Kidney (tissue), 14 donors: ENCODE results near the gene FBXW4. TPM values are rescaled to one million over a fixed set of nuclear protein-coding genes. Genes with fewer than 3 reads are reported as not detected.

ENCODE experiments used
- DNase-seq, 5 donors: peaks; one replicate each; pipeline ENCODE4 v3.0.0-alpha.2; 2013 to 2020
- FAIRE-seq: peaks from 2 replicates; lab custom pipeline; 2012; peaks lifted over from hg19 to GRCh38; lab: Jason Lieb, UNC
- H3K27ac ChIP-seq, 2 donors: one replicate each; pipeline ENCODE4 v1.7.0; 2013; ENCODE audit warnings: low read depth in 2 of 2, low read length in 2 of 2, inconsistent platforms in 1 of 2
- H3K27me3 ChIP-seq: one replicate; pipeline ENCODE4 v1.7.1; 2013; ENCODE audit warnings: low read length, inconsistent platforms; ENCODE audit not compliant: control insufficient read depth, insufficient read depth
- H3K36me3 ChIP-seq, 3 donors: one replicate each; pipeline versions ENCODE4 v1.7.0 to v1.7.1; 2013; ENCODE audit warnings: low read length in 3 of 3, control low read depth in 1 of 3, inconsistent platforms in 1 of 3; ENCODE audit not compliant: insufficient read depth in 3 of 3, control insufficient read depth in 2 of 3
- H3K4me1 ChIP-seq, 3 donors: one replicate each; pipeline versions ENCODE4 v1.7.0 to v1.7.1; 2013; ENCODE audit warnings: low read length in 3 of 3, inconsistent platforms in 1 of 3, low read depth in 1 of 3; ENCODE audit not compliant: control insufficient read depth in 2 of 3, insufficient read depth in 2 of 3
- H3K4me3 ChIP-seq, 3 donors: one replicate each; pipeline versions ENCODE4 v1.7.0 to v1.8.1; 2013; ENCODE audit warnings: low read length in 3 of 3, control low read depth in 1 of 3, inconsistent platforms in 1 of 3
- H3K9ac ChIP-seq, 3 donors: one replicate each; pipeline versions ENCODE4 v1.7.0 to v1.7.1; 2013; ENCODE audit warnings: low read length in 3 of 3, control low read depth in 1 of 3, inconsistent platforms in 1 of 3
- H3K9me3 ChIP-seq, 3 donors: one replicate each; pipeline versions ENCODE4 v1.7.0 to v1.7.1; 2013; ENCODE audit warnings: low read length in 3 of 3, control low read depth in 1 of 3, inconsistent platforms in 1 of 3; ENCODE audit not compliant: control insufficient read depth in 2 of 3, insufficient read depth in 1 of 3
- intact Hi-C: fragments of 100-400 bp; cut with DNase I; formaldehyde crosslinking; loops from one replicate; pipeline ENCODE4 v1.11.1; 2022
- polyA plus RNA-seq: library from polyadenylated mRNA; stranded (reverse); fragments of 350-450 nt; fragmentation: Illumina TruSeq; extraction: RNeasy Lipid Tissue Mini Kit (QIAGEN cat#74804); gene quantifications from one replicate; pipeline ENCODE4 v1.2.3, GENCODE V29; 2014; ENCODE audit warnings: low read depth, low replicate concordance; ENCODE audit not compliant: insufficient read depth
- total RNA-seq: library from RNA; stranded (reverse); fragmentation: NEBNext Ultra II Directional; extraction: Animal tissue kit (Norgen Biotek cat#: 25700); gene quantifications from one replicate; pipeline ENCODE4 v1.2.1, GENCODE V29; 2021
- TF ChIP-seq, protein P1 (sequence below): IDR thresholded peaks from 3 replicates; pipeline ENCODE4 v1.5.1; 2012; ENCODE audit warnings: mild to moderate bottlenecking, moderate library complexity, borderline replicate concordance; ENCODE audit not compliant: insufficient read depth; ENCODE audit errors: extremely low read depth
- donor health status: control.
- donor health status: control.
- donor health status: control.
- donor health status: control.
- donor health status: control.
- donor health status: DM: yes; HTN: yes; CAD: no.
- donor health status: Normal renal cell carcinoma (clear cell type).

Gene FBXW4
- total and polyA plus RNA-seq, 2 donors from 2014 or later, result 47.6 to 80.1 TPM

DNA sequence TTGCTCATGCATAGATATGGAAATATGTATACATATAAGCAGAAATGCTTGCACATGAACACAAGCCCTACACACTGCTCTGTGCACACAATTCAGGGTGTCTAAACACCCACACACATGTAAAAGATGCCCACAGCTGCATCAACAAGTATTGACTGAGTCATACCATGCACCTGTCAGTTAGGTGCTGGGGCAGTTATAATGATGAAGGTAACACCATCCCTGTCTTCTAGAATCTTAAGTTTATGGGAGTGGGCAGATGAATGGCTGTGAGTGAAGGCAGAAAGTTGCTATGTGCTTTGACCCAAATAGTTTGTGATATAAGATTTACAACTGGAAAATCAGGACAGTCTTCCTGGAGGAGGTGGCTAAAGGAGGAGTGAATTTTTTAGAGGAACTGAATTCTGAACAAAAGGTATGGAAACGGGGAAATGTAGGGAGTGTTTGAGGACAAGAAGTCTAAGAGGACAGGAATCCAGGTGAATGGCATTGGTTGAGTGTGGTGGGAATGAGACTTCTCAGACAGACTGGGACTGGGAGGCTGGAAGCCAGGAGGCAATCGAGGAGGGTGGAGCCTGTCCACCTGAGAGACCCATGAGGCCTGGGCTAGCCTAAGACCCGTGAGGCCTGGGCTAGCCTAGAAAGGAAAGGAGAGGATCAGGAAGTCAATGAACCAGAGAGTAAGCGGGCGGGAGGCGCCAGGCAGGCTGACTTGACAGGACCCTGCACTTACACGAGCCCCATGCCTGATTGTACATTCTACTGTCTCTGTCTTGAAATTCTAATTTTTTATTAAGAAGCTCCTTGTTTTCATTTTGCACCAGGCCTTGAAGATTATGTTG, 127.6 kb downstream of the FBXW4 start:
- Histone ChIP-seq H3K27me3 (peaks cover 4% of the 10 kb centered on the region), H3K4me1 (peaks cover 0 to 18% (median 6%) of the 10 kb centered on the region in 3 donors), H3K27ac (no peak overlapping the region), H3K36me3 (no peaks in the 10 kb centered on the region), H3K9me3 (peaks cover 0 to under 1% (median 0%) of the 10 kb centered on the region in 3 donors), H3K4me3 (no peak overlapping the region), H3K9ac (no peak overlapping the region)
- intact Hi-C loops, result loop anchor here (10.0 kb wide), 1 partner anchor 353 kb away; no protein-coding TSS in a partner anchor
- TF ChIP-seq, protein P1, sequence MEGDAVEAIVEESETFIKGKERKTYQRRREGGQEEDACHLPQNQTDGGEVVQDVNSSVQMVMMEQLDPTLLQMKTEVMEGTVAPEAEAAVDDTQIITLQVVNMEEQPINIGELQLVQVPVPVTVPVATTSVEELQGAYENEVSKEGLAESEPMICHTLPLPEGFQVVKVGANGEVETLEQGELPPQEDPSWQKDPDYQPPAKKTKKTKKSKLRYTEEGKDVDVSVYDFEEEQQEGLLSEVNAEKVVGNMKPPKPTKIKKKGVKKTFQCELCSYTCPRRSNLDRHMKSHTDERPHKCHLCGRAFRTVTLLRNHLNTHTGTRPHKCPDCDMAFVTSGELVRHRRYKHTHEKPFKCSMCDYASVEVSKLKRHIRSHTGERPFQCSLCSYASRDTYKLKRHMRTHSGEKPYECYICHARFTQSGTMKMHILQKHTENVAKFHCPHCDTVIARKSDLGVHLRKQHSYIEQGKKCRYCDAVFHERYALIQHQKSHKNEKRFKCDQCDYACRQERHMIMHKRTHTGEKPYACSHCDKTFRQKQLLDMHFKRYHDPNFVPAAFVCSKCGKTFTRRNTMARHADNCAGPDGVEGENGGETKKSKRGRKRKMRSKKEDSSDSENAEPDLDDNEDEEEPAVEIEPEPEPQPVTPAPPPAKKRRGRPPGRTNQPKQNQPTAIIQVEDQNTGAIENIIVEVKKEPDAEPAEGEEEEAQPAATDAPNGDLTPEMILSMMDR, result no peak
- FAIRE-seq (no peak), DNase-seq (peak in 1 of 5 donors; percentile 28)

DNA sequence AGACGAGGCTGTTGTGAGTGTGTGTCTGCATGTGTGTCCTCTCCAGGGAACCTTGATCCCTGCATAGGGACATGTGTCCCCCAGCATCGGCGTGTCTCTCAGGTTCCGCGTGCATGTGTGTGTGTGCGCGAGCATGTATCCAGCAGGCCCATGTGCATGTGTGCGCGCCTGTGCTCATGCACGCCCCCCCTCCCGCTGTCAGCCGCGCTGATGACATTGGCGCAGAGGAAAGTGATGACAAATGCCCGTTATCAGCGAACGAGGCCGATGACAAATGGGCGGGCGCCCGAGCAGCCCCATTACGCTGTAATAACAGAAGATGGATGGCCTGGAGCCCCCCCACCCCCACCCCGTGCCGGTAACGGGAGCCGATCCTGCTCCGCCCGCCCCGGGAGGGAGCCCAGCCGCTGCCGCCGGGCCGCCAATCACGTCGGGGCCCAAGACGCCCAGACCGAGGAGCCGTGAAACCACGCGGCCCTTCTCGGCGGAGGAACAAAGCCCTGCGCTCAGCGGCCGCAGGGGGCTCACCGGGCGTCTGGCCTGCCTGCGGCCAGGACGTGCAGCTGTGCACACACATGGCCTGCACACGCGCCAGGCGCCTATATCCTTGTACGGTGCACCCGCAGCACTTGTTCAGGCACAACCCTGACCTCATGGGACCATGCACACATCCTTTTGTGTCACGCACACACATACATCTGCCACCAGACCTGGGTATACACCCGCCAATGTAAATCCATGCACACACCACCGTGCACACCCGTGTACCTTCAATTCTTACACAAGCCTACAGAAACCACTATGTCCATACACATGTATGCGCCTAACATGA, 128.4 kb downstream of the FBXW4 start:
- H3K36me3 ChIP-seq, result no peaks in the 10 kb centered on the region
- H3K9ac ChIP-seq, result no peak overlapping the region
- no peak overlapping the region for H3K27ac ChIP-seq
- intact Hi-C loops, result loop anchor here (10.0 kb wide), 1 partner anchor 352 kb away; no protein-coding TSS in a partner anchor
- peaks cover 4% of the 10 kb centered on the region for H3K27me3 ChIP-seq
- TF ChIP-seq, protein P1, result no peak
- no peaks in the 10 kb centered on the region for H3K9me3 ChIP-seq
- FAIRE-seq, result no peak
- DNase-seq, result peak; percentile 56 to 79 (median 66)
- peaks cover 0 to 18% (median 6%) of the 10 kb centered on the region in 3 donors for H3K4me1 ChIP-seq
- no peak overlapping the region for H3K4me3 ChIP-seq

DNA sequence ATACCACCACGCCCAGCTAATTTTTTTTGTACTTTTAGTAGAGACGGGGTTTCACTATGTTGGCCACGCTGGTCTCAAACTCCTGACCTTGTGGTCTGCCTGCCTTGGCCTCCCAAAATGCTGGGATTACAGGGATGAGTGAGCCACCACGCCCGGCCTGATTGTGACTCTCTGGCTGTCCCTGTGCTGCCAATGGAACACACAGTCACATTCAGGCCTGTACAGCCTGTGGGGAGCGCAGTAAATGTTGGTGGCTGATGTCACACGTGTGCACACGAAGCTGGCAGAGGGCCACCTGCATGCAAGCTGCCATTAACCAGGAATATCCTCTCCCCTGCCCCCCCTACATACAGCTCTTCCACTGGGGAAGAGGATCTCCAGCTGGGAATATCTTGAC, 129.0 kb downstream of the FBXW4 start:
- Histone ChIP-seq H3K4me3 (no peak overlapping the region), H3K9ac (no peak overlapping the region), H3K27ac (no peak overlapping the region), H3K4me1 (peaks cover 0 to 18% (median 6%) of the 10 kb centered on the region in 3 donors), H3K27me3 (peaks cover 4% of the 10 kb centered on the region), H3K9me3 (no peaks in the 10 kb centered on the region), H3K36me3 (no peaks in the 10 kb centered on the region)
- TF ChIP-seq, protein P1, result no peak
- peak in 1 of 5 donors; percentile 41 for DNase-seq
- intact Hi-C loops, result loop anchor here (10.0 kb wide), 1 partner anchor 351 kb away; no protein-coding TSS in a partner anchor
- no peak for FAIRE-seq
